ENCODE results near the gene TPSD1. TPM values are rescaled to one million over a fixed set of nuclear protein-coding genes. Genes with fewer than 3 reads are reported as not detected.

TPSD1 gene
- total and polyA plus RNA-seq, 2 donors (not counting 1 experiment from before 2014, with no cell fraction given), result not detected

GRCh38 chr16:1272453-1273198, 16.8 kb downstream of the TPSD1 start:
- H3K4me3 Mint-ChIP-seq, result no peak overlapping the region
- Histone ChIP-seq H3K4me3 (ENCODE audit: control extremely low read depth in 1 of 5, extremely low read depth in 1 of 5, insufficient read depth in 1 of 5, low read depth in 2 of 5, low read length in 4 of 5) (no peak overlapping the region), H3K9me3 (ENCODE audit: control extremely low read depth in 1 of 3, control insufficient read depth in 2 of 3, insufficient read depth in 1 of 3, low read length in 2 of 3) (no peaks in the 10 kb centered on the region), H3K9ac (ENCODE audit: low read length) (no peak overlapping the region), H2AFZ (ENCODE audit: insufficient read depth, low read depth, low read length, poor library complexity, severe bottlenecking) (no peak overlapping the region), H3K27me3 (replicated peaks in 1 of 4; ENCODE audit: control extremely low read depth in 1 of 4, control insufficient read depth in 3 of 4, insufficient read depth in 4 of 4, low read length in 3 of 4) (peaks cover 0 to 24% (median 3%) of the 10 kb centered on the region in 4 experiments), H4K20me1 (ENCODE audit: control insufficient read depth, insufficient read depth, low read length, poor library complexity, severe bottlenecking) (no peaks in the 10 kb centered on the region), H3K27ac (ENCODE audit: low read length in 2 of 2) (no peak overlapping the region), H3K4me2 (replicated peaks; ENCODE audit: low read depth, low read length, poor library complexity, severe bottlenecking) (peak overlapping the region; percentile 5), H3K4me1 (ENCODE audit: control insufficient read depth in 2 of 2, insufficient read depth in 2 of 2, low read length in 2 of 2) (peaks cover 0 to 4% of the 10 kb centered on the region in 2 donors), H3K79me2 (ENCODE audit: control insufficient read depth, insufficient read depth, low read length) (no peaks in the 10 kb centered on the region), H3K36me3 (replicated peaks in 1 of 2; ENCODE audit: control extremely low read depth in 1 of 2, control insufficient read depth in 1 of 2, extremely low read depth in 1 of 2, insufficient read depth in 2 of 2, low read length in 1 of 2) (no peaks in the 10 kb centered on the region)
- no peaks in the 10 kb centered on the region for H3K9me3 Mint-ChIP-seq (ENCODE audit: insufficient read depth)
- POLR2A ChIA-PET, result no interaction called here
- no peak for DNase-seq
- CTCF ChIA-PET, result no interaction called here
- H3K27ac Mint-ChIP-seq, result no peak overlapping the region
- intact Hi-C loops (cut with micrococcal nuclease), result no loop called here
- ATAC-seq (ENCODE audit: low read depth), result no peak
- no peaks in the 10 kb centered on the region for H3K4me1 Mint-ChIP-seq
- peaks cover 28% of the 10 kb centered on the region for H3K27me3 Mint-ChIP-seq
- TF ChIP-seq EZH2 (IDR thresholded peaks at IDR 0.05; ENCODE audit: borderline replicate concordance, insufficient read depth, low read depth, low read length, poor library complexity, severe bottlenecking) (no peak), CTCF (IDR thresholded peaks at IDR 0.05) (no peak)
- WGBS (ENCODE audit: insufficient coverage), result 64% methylated on average over 9 of the region's 9 CpGs

GRCh38 chr16:1273816-1274215, 17.9 kb downstream of the TPSD1 start:
- POLR2A ChIA-PET, result no interaction called here

More at GRCh38 chr16:1273816-1274215, 17.9 kb downstream of the TPSD1 start:
- peaks cover 0 to 24% (median 3%) of the 10 kb centered on the region in 4 experiments for H3K27me3 ChIP-seq (replicated peaks in 1 of 4; ENCODE audit: control extremely low read depth in 1 of 4, control insufficient read depth in 3 of 4, insufficient read depth in 4 of 4, low read length in 3 of 4)
- H3K4me3 Mint-ChIP-seq, result no peak overlapping the region
- H3K4me2 ChIP-seq (replicated peaks; ENCODE audit: low read depth, low read length, poor library complexity, severe bottlenecking), result no peak overlapping the region
- H4K20me1 ChIP-seq (ENCODE audit: control insufficient read depth, insufficient read depth, low read length, poor library complexity, severe bottlenecking), result no peaks in the 10 kb centered on the region
- H3K9me3 ChIP-seq (ENCODE audit: control extremely low read depth in 1 of 3, control insufficient read depth in 2 of 3, insufficient read depth in 1 of 3, low read length in 2 of 3), result no peaks in the 10 kb centered on the region
- H3K36me3 ChIP-seq (replicated peaks in 1 of 2; ENCODE audit: control extremely low read depth in 1 of 2, control insufficient read depth in 1 of 2, extremely low read depth in 1 of 2, insufficient read depth in 2 of 2, low read length in 1 of 2), result no peaks in the 10 kb centered on the region
- H3K9ac ChIP-seq (ENCODE audit: low read length), result no peak overlapping the region
- H3K4me1 Mint-ChIP-seq, result no peaks in the 10 kb centered on the region
- ATAC-seq (ENCODE audit: low read depth) (no peak), DNase-seq (no peak)
- no peak overlapping the region for H3K4me3 ChIP-seq (ENCODE audit: control extremely low read depth in 1 of 5, extremely low read depth in 1 of 5, insufficient read depth in 1 of 5, low read depth in 2 of 5, low read length in 4 of 5)
- peaks cover 30% of the 10 kb centered on the region for H3K27me3 Mint-ChIP-seq
- no peak for TF ChIP-seq EZH2 (IDR thresholded peaks at IDR 0.05; ENCODE audit: borderline replicate concordance, insufficient read depth, low read depth, low read length, poor library complexity, severe bottlenecking)
- no peak for TF ChIP-seq CTCF (IDR thresholded peaks at IDR 0.05)
- H3K4me1 ChIP-seq (ENCODE audit: control insufficient read depth in 2 of 2, insufficient read depth in 2 of 2, low read length in 2 of 2), result peaks cover 0 to 4% of the 10 kb centered on the region in 2 donors
- CTCF ChIA-PET, result no interaction called here
- H3K79me2 ChIP-seq (ENCODE audit: control insufficient read depth, insufficient read depth, low read length), result no peaks in the 10 kb centered on the region
- no peak overlapping the region for H3K27ac Mint-ChIP-seq
- H3K27ac ChIP-seq (ENCODE audit: low read length in 2 of 2), result no peak overlapping the region
- no peak overlapping the region for H2AFZ ChIP-seq (ENCODE audit: insufficient read depth, low read depth, low read length, poor library complexity, severe bottlenecking)
- intact Hi-C loops (cut with micrococcal nuclease), result no loop called here
- WGBS (ENCODE audit: insufficient coverage), result 90% methylated on average over 15 of the region's 15 CpGs
- no peaks in the 10 kb centered on the region for H3K9me3 Mint-ChIP-seq (ENCODE audit: insufficient read depth)
